ENCODE data around the gene RNF25.

RNF25 gene

DNA sequence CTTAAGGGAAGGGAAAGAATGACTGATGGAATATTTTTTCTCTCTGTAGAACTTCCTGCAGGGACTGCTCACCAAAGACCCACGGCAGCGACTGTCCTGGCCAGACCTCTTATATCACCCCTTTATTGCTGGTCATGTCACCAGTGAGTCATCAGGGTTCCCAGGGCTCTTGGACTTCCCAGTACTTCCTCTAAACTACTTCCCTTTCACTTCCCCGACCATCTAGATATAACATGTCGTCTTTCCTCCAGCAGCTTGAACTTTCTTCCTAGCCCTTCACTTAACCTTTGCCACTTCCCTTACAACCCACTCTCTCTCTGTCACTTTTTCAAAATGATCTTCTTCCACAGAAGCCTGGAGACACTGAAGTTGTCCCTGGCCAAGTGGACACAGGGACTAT is 7.3 kb upstream of the RNF25 start:
- DNase-seq: no peak

DNA sequence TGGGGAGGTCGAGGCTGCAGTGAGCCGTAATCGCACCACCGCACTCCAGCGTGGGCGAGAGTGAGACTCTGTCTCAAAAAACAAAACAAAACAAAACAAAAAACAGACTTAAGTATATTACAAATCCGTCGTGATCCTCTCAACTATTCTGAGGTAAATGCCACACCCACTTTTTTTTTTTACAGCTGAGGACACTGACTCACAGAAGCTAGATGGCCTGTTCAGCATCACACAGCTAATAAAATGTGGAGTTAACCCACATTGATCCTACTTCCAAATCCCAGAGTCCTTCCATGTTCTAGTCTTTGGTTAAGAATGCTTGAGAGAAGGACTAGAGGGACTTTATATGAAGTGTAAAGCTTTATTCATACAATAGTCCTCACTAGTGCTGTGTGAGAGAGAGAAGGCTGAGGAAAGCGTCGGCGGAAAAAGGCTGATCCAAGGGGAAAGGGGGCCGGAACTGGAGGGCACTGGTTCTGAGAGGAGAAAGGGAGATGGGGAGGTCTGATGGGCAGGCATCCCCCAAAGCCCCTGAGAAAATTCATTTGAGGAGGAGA is 627 bp downstream of the RNF25 start:
- no peak for DNase-seq

DNA sequence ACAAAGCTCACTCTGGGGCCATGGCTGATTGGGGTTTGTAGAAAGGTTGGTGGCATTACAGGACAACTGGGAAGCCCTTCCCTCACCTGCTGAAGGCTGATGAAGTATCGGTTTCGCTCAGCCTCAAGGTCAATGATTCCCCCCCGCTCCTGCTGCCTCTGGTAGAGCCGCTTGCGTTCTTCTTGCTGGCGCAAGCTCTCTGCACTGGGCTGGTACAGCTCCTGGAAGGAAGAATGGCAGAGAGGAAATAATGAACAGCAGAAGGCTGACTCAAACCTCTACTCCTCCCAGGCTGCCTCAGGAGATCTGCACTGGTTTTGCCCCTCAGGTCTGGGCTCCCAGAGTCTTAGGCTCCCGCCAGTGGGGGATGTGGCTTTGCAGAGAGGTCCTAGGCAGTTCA is 7.1 kb downstream of the RNF25 start:
- DNase-seq: no peak

DNA sequence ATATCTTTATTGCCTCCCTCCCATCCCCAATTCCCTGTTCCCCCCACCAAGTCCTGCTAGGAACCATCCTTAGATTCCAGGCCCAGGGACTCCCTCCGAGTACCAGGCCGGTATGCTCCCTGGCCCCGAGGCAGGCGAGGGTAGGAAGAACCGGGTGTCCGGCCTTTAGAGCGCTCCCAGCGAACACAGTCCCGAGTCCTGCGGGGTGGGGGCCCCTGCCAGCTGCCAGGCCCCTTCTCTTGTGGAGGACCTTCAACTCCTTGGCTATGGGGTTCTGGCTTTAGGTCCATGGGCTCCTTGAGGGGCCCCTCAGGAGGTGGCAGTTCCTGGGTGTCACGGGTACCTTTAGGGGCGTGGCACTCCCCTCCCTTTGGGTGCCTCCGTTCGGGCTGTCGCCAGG is 7.9 kb downstream of the RNF25 start:
- no peak for DNase-seq

DNA sequence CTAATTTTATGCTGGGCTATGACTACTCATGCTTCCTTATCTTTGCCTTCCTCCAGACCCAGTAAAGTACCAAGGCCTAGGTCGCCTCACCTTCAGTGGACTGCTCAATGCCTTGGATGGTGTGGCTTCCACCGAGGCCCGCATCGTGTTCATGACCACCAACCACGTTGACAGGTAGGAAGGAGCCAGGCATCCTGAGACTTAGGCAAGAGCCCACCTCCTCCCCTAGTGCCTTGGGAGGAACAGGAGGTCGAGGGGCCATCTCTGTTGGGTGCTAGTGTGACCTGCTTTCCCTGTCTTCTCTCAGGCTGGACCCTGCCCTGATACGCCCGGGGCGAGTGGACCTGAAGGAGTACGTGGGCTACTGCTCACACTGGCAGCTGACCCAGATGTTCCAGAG is 9.0 kb downstream of the RNF25 start:
- no peak for DNase-seq

GRCh38 chr2:218662377-218662776 is 9.4 kb downstream of the RNF25 start:
- DNase-seq: no peak

DNA sequence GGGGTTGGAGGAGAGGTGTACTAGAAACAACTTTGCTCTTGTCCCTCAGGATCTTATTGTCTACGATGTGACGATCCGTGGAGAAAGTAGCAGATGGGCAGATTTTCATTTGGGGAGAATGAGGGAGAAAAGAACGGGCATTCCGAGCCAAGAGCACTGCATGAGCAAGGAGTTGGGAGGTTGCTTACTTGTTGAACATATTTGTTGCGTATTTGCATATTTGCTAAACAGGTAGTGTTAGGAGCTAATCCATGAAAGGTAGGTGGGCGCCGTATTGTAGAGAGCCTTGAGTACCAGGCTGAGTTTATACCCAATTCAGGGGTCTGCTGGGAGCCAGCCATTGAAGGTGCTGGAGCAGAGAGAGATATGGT is 11.8 kb downstream of the RNF25 start:
- no peak for DNase-seq

DNA sequence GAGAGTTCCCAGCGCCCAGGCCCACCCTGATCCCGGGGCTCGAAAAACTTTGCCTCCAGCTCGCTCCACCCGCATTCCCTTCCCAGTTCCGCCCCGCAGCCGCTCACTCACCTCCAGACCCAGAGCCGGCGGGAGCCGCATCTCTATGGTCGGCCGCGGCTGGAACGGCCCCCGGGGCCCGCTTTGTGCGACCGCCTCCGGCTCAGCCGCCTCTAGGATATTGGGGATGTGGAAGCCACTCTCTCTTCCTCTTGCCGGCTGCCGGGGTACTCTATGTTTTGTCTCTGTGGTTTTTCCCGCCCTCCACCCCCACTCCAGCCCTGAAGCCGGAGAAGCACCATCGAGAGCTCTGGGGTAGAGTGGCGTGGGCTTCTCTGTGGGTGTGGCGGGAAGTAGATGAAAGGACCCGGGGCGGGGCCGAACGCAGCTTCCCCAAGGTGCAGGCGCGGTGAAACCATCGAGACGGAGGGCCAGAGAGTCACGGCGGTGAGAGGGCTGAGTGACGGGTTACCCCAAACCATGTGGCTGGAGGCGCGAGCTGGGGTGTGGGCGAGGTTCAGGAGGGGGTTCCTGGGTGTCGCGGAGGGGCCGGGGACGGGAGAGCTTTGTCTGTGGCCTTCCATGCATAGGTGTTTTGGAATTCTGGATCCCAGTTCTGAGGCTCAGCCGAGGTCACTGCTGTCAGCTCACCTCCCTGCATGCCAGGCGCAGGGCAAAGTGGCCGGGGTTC is 12.4 kb downstream of the RNF25 start, which contains the start of the genes BCS1L and ZNF142:
Gene BCS1L, plus strand, starts transcription at position 426 of the 730 bp plus-strand sequence. CDS start 1,305 bp downstream, outside the sequence.
Gene ZNF142, minus strand, starts transcription at position 366 of the 730 bp plus-strand sequence. CDS start 3,194 bp downstream, outside the sequence.
- DNase-seq: peak; percentile 91

- no peak for DNase-seq
Observed at GRCh38 chr2:218658671-218659257, 13.0 kb downstream of the RNF25 start.

DNA sequence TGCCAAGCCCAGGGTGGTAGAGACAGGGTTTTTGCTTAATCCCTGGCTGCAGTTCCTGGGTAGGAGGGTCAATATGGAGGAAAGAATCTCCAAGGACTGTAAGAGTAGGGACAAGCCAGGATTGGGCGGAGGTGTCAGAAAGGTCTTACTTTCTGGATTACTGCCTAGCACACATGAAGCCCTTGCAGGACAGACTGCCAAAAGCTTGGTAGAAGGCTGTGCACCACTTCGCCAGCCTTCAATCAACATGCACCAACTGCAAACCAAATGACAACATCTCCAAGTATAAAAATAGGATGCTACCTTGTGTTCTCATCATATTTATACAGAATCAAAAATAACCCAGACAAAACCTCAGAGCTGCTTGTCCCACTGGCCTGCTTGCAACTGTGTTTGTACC is 16.1 kb downstream of the RNF25 start:
- DNase-seq: no peak

- DNase-seq: no peak
Observed at GRCh38 chr2:218648787-218649100, 23.1 kb downstream of the RNF25 start.

- peak; percentile 69 for DNase-seq
Observed at GRCh38 chr2:218648088-218648786, 23.6 kb downstream of the RNF25 start.

DNA sequence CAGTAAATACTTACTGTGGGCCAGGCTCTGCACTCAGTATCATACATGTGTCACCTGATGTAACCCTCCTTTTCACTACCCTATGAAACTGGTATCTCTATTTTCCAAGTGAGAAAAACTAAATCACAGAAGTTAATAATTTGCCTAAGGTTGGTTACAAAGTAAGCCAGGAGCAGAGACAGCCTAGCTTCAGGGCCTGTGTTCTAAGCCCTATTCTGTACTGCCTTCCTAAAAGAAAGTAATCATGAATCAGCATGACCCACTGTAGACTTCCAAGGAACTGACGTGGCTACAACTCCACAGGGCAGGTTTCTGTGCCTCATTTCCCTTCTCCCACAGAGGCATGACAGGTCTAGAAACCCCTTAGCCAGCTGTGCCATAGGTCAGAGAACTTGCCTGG is 26.7 kb downstream of the RNF25 start:
- DNase-seq: no peak

GRCh38 chr2:218644721-218645120 is 27.1 kb downstream of the RNF25 start:
- no peak for DNase-seq

DNA sequence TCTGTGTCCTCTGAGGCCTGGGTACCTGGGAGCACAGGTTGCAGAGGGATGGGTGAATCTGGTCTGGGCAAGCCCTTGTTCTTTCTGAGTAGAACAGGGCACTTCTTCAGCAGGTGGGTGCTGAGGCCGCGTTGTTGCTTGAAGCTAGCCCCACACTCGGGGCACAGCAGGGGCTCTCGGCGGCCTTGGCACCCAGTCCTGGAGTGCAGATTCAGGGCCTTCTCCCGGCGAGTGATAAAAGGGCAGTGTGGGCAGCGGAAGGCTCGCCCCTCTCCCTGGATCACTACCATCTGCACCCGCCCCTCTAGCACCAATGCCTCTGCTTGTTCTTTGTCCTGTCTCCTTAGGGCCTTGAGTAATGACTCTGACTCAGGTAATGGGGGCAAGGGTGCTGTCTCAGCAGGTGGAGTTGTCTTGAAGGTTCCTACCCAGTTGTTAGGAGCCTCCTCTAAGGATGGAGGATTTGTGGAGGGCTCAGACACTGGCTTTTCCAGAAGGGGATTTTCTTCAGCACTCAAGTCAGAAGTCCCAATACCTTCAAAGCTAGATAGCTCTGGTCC is 28.0 kb downstream of the RNF25 start:
- no peak for DNase-seq

- no peak for DNase-seq
Observed at GRCh38 chr2:218642786-218643185, 29.0 kb downstream of the RNF25 start.

DNA sequence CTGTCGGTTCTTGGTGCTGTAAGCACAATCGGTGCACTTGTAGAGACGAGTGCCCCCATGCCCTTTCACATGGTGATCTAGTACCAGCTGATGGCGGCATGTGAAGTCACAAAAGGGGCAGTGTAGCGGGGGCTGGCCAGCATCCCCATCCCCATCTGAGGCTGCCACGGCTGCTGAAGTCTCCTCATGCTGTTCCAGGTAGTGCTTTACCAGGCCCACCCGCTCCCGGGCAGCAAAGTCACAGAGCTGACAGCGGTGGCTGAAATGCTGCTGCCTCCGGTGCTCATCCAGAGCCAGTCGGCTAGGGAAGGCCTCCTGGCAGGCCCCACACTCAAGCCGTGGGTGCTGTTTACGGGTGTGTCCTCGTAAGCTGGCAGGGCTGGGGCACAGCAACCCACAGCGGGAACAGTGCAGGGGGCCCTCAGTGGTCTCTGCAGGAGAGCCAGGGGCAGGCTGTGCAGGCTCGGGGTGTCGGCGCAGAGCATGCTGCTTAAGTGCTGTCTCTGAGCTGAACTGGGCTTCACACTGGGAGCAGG is 29.6 kb downstream of the RNF25 start:
- no peak for DNase-seq

DNA sequence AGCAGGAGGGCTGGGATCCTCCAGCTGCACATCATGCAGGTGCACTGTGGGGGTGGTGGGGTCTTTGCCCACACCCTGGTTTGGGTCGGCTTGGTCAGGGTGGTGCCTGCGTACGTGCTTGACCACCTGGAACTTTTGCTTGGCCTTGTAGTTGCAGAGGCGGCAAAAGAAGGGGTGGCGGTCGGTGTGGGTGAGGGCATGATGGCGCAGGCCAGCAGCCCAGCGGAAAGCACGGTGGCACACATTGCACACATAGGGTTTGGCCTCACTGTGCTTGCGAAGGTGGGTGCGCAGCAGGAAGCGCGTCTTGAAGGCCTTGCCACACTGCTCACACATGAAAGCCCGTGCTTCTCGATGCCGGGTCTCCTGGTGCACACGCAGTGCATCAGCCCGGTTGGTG is 33.4 kb downstream of the RNF25 start:
- no peak for DNase-seq

DNA sequence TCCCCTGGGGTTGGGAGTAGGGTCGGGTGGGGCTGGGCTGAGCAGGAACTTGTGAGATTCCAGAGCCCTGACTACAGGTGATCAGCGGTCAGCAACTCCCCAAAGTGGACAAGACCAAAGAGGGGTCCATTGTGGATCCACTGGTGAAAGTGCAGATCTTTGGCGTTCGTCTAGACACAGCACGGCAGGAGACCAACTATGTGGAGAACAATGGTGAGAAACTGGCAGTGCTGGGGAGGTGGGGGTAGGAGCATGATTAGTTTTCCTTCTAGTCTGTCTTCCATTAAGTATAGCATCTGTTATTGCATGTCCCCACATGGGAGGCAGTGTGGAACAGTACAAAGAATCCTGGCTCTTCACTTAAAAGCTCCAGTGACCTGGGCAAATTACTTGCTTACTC is 36.1 kb downstream of the RNF25 start:
- no peak for DNase-seq

DNA sequence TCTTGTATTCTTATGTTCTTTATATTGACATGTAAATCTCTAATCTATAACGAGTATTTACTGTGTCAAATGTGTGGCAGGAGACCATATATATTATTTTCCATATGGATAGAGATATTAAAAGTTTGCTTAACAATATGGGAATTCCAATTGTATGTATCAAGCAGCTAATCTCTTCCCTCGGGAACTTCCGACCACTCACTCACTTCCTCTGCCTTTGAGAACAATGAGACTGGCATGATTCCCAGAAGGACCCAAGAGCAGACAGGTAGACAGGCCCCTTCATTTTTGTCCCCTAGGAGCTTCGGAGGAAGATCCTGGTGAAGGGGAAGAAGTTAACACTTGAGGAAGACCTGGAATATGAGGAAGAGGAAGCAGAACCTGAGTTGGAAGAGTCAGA is 40.0 kb downstream of the RNF25 start:
- no peak for DNase-seq

- DNase-seq: no peak
Observed at GRCh38 chr2:218627939-218628338, 43.9 kb downstream of the RNF25 start.

- DNase-seq: no peak
Observed at GRCh38 chr2:218626369-218626768, 45.4 kb downstream of the RNF25 start.

- no peak for DNase-seq
Observed at GRCh38 chr2:218623366-218623705, 48.5 kb downstream of the RNF25 start.

All from NCI-H1694 (cell line).